Activated naive CD8-positive, alpha-beta T cell treated with anti-CD3 and anti-CD28 coated beads, Interleukin-2, amount 50 U/mL, for 16 hours (primary cell): ENCODE data around the gene CCND1.

Experiments used
- DNase-seq: peaks from one replicate; pipeline ENCODE4 v3.0.0-alpha.2; 2020; ENCODE audit warnings: low read depth, low spot score

Gene CCND1

DNA sequence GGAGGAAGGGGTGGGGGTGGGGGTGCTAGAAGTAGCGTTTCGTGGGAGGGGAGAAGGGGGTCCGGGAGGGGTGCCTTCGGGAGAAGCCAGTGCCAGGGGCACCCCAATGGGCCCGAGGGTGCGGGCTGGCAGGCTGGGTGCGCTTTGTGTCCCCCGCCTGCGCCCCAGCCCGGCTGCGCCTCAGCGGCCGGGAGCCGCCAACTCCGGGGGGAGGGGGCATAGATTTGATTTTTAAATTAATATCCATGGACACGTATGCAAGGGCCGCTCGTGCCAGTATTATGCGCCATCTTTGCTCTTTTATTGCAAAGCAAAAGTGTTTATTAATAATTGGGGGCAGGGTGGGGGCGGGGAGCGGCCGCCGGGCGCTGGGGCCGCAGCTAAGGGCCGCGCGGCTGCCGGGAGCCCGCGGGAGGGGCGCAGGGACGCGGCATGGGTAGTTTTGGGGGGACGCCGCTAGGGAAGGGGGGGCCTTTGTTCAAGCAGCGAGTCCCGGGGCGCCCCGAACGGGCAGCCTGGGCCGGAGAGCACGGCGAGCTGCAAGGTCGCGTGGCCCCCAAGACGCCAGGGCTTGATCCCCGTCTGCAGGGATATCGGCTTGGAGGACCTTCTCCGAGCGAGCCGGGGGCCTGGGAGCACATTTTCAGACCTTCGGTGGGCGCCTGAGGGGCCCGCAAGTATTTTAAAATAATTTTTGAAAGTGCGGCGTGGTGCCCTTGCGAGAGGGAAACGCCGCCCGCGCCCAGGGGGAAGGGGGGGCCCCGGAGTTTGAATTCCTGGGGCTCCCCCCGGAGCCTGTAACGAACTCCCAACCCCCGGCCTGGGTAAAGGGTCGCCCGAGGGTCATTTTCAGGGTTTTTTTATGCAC lies 959 bp downstream of the CCND1 start:
- no peak for DNase-seq

DNA sequence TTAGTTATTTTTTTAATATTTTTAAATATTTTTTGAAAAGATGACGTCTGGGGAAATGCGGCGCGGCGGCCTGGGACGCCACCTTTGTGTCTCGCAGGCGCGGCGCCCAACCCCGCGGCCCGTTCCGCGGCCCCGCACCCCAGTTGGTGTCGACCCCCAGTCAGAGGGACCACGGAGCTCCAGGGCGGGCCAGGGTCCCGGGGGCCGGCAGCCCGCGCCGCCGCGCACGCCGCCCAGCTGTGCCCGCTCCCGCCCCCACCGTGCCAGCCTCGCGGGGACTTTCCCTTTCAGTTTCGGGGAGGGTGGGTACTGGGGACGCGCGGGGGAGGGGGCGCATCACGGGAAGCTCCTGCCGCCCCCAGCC lies 1.6 kb downstream of the CCND1 start:
- DNase-seq: peak; percentile 30

DNA sequence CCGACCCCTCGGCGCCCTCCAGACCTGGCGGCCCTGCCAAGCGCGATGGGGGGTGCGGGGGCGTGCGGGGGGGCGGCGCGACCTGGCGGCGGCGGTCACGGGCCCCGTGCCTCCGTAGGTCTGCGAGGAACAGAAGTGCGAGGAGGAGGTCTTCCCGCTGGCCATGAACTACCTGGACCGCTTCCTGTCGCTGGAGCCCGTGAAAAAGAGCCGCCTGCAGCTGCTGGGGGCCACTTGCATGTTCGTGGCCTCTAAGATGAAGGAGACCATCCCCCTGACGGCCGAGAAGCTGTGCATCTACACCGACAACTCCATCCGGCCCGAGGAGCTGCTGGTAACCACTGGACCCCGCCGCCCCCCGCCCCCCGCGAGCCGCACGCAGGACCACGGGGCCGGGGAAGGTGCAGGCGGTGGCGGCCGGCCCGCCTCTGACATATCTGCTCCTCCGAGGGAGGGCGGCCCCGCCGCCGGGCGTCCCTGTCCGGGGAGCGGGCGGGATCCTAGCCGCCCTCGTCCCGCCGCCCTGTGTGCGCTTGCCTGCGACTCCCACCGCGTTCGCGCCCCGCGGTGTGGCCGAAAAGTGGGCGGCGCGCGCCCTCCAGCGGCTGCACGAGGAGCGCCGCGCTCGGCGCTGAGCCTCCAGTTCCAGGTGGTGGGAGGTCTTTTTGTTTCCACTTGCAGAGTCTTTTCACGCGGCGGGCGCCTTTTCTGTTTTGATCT lies 2.1 kb downstream of the CCND1 start:
- DNase-seq: peak; percentile 49

DNA sequence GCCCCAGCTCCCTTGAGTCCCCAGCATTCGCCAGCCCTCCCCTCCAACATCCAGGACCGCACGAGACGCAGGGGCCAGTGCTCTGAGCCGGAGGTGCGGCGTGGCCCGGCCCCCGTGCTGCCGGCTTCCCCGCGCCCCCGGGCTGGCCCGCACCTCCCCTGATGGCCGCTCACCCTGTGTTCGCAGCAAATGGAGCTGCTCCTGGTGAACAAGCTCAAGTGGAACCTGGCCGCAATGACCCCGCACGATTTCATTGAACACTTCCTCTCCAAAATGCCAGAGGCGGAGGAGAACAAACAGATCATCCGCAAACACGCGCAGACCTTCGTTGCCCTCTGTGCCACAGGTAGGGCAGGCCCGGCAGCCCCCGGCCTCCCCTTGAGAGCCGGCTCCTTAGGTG lies 2.7 kb downstream of the CCND1 start:
- DNase-seq: no peak

DNA sequence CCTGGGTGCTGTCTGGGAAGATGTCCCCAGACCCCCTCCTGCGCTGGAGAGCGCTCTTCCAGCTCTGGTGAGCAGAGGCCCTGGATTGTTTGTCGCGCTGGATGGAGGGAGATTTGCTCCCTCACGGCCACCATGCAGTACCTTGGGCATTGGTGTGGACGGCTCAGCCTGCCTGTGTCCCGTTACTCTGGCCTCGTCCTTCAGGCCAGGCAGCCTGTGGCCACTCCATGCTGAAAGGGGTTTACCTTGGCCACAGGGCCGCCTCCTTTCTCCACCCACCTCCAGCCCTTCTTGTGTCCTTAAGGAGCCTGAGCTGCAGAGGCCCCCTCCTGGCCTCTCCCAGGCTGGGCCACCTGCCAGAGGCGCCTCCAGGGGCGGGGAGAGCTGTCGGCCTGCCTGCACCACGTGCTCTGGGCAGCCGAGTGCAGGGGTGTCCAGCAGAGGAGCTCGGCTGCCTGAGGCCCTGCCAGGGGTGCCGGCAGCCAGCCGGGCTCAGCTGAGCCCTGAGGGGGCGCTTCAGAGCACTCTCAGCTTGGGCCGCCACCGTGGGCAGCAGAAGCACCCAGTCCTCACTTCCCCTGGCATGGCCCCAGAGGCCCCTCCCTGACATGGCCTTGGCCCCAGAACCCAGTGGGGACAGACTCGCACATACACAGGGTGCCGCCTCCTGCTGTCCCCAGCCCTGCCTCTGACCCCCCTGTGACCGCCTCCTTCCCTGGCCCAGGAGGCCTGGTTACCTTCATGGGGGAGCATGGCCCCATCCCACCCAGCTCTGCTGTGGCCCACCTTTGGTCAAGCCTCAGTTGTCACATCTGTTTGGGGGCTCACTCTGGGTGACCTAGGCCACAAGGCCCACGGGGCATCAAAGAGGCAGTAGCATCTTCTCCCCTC lies 3.4 kb downstream of the CCND1 start:
- DNase-seq: no peak

DNA sequence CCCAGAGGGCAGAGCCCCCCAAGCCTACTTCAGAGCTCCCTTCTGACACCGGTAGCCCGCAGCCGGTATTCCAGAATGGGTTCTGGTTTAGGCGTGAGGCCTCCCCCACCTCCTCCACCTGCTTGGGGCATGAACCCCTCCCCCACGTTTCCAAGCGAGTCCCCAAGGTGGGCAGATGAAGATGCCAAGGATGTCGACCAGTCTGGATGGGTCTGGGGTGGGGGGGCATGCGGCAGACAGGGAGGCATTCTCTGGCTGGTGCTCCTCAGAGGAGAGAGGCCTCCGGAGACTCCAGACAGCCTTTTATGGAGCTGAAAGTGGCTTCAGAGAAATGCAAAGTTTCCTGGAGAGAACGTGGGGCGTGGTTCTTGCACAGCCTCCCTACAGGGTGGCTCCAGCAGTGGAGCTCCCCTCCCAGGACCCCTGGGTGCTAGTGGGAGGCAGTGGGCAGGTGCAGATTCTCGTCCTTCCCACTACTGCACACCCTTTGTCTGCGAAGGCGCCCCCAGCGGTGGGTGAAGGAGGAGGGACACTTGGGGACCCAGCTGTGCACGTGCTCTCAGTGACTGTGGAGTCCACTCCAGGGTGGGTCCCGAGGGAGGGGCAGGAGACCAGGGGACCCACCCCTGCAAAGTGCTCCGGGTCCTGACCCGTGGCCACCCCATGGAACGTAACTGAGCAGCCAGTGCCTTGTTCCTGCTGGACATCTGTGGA lies 4.2 kb downstream of the CCND1 start:
- DNase-seq: no peak

DNA sequence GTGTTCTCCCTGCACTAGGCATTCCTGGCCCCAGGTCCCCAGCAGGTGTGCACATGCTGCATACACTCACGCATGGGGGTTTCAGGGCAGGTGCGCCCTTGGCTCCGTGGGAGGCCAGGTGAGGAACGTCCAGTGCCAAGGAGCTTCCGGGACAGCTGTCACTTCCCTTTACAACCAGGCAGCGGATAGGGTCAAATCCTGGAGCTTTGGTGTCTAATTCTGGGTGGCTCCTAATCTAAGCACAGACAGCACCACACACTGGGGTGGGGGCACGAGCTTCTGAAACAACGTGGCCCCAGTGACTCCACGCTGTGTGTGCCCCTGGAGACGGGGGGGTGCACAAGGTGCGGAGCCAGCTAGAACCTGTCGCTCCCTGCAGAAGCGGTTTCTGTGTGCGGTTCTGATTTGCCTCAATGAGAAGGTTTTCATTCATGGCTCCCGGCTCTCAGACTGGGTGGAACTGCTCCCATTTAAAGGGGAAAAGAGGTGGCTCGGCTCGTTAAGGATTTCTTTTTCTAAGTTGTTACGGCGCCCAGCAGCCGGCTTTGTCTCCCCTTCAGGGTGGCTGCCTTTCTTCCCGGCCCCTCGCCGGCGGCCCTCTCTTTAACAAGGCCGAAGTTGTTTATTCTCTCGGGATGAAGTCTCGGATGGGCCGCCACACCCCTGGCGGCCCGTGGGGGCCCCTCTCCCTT lies 5.0 kb downstream of the CCND1 start:
- DNase-seq: no peak

DNA sequence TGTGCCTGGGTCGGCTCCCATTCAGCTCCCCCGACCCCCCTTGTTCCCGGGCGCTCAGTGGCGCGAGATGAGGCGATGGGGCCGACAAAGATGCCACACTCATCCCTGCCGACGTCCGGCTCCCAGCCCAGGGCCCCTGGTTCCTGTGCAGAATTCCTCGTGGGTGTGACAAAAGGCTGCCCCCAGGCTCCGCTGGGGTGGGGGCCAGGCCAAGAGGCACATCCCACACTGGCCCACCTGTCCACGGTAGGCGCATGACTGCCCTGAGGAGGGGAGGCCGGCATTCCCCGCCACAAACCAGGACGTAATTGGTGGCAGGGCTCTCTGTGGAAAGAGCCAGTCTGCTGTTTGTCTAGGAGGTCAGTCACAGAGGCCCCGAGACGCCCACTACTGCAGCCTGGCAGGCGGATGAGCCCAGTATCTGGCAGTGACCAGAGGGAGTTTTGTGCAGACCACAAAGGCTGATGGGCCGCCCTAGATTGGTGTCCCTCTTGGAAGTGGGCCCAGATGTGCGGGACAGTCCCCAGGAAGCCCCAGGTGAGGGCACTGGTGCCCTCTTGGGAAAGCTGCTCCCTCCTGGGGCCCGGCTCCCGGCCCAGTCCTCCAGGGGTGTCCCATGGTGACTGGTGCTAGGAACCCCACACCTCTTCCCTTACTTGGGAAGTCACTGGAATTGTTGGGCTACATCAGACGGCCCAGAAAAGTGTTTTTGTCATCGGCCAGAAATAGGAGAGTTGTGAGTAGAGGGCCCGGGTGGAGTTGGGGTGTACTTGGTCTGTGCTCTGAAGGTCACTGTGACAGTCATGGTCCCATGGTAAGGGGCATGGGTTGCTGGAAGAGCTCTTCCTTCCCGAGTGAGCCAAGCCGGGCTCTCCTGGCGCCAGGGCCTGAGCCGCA lies 5.8 kb downstream of the CCND1 start:
- DNase-seq: no peak

DNA sequence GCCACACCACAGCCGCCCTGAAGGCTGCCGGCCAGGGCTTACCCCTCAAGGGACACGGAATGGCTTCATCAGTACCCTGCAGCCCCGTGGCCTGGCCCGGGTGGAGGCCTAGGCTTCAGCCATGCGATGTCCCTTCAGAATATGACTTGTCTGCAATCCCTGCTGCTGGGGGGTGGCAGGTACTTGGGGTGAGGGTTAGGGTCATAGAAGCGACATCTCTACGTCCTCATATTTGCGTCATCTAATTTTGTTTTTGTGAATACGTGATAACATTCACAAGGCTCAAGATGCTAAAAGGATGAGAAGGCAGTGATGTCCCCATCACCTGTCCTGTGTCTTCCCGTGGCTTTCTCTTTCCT lies 6.4 kb downstream of the CCND1 start:
- no peak for DNase-seq

DNA sequence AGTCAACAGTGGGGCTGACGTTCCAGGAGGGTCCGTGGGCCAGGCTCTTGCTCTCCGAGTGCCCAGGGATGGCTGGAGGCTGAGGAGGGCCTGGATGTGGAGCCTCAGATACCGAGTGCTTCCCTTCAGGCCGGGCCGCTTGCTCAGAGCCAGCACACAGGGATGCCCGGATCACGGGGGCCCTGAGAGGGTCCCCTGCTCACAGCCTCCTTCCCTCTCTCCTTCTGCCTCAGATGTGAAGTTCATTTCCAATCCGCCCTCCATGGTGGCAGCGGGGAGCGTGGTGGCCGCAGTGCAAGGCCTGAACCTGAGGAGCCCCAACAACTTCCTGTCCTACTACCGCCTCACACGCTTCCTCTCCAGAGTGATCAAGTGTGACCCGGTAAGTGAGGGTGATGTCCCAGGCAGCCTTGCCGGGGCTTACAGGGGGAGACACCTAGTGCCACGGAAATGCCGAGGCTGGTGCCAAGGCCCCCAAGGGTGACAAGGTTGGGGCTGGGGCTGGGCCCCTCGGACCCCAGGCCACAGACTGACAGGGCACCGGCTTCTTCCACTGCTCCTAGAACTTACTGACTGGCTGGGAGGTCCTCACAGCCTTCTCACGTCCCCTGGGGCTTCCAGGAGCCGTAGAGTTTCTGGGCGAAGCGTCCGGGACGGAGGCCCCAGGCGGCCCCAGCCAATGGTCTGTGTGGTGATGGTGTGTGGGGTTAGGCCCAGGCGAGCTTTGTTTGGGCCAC lies 7.0 kb downstream of the CCND1 start:
- no peak for DNase-seq

DNA sequence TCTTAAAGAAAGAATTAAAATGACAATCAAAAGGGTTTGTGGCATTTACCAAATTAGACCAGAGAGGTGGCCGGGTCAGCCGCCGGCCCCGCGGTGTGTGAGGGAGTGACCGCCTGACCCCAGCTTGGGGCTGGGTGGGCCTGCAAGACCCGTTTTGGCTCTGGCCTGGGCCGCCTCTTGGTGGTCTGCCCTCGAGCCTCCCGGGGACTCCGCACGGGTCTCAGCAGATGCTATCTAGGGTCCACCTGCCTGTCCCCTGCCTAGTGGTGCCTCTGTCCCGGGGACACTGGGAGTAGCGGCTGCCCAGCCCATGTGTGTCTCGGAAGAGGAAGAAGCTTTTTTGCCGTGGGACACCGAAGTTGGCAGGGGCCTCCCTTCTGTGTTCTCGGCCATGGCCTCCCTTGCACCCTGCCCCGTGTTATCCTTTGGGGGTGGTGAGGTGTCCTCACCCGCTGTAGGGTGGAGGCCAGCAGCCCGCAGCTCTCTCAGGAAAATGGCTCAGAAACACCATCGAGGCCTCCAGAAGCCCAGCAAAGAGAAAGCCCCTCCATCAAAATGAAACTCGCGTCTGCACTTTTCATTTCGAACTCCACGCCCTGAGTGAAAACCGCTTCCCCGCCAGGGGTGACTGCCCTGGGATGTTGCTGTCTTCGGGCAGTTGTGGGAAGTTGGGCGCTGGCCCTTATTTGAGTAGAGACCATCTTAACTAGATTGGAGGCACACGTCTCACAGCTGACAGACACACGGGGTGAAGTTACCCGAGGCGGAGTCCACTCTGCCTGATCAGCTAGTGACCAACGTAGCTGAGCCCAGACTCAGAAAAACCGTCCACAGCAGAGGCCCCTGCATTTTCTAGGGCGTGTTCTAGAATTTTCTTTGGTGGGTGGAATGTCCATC lies 8.0 kb downstream of the CCND1 start:
- no peak for DNase-seq

DNA sequence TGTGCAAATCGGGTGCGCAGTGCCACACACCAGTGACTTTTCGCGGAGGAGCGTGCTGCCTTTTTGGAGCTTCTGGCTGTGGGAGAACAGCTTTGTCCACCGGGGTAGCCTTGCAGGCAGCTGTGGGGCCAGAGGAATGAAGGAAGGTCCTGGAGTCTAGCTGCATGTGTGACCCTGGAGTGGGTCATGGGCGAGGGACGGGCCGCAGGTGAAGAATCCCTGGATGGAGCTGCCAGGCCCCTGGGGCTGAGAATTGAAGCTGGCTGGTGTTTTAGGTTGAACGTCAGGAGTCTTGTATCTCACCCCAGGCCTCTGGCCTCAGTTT lies 8.6 kb downstream of the CCND1 start:
- DNase-seq: no peak

DNA sequence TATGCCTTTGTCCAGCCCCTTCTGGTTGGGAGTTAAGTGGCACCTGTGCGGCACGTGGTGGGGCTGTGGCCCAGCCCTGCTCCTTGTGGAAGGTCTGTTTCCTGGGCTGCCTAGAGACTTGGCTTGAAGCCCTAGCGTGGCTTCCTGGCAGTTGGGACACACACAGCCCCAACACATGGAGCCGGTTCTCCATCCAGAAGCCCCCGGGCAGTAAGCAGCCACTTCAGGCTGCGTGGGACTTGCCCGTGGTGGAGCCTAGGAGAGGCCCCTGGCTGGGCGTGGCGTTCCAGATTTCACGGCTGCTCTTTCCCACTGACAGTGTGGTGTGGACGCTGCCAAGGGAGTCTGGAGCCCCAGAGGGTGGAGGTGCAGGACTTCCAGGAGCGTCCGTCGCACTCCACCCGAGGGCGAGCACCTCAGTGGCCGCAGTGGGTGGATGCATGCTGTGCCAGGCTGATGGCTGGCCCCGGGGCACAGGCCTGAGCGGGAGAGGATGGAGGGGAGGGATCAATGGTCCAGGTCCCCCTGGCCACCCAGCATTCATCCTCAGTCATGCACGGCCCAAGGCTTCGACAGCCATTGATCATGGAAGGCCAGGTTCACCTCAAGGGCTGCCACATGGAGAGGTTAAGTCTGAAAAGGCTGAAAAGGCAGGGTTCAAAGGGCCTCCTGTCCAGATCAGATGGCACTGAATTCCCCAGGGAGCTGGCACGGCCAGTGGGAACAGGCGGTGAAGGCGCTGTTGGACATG lies 9.3 kb downstream of the CCND1 start:
- no peak for DNase-seq

DNA sequence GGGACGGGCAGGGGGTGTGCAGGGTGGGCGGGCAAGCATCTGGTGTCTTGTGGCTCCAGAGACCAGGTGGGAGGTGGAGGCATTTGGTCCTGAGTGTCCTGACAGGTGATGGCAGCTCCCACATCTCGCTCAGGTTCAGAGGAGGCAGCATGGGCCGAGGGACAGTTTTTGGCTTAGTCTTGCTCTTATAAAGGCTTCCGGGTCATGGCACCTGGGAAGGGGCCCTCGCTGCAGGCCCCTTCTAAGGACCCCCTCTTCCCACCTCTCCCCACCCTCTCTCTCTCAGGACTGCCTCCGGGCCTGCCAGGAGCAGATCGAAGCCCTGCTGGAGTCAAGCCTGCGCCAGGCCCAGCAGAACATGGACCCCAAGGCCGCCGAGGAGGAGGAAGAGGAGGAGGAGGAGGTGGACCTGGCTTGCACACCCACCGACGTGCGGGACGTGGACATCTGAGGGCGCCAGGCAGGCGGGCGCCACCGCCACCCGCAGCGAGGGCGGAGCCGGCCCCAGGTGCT lies 9.9 kb downstream of the CCND1 start:
- no peak for DNase-seq

DNA sequence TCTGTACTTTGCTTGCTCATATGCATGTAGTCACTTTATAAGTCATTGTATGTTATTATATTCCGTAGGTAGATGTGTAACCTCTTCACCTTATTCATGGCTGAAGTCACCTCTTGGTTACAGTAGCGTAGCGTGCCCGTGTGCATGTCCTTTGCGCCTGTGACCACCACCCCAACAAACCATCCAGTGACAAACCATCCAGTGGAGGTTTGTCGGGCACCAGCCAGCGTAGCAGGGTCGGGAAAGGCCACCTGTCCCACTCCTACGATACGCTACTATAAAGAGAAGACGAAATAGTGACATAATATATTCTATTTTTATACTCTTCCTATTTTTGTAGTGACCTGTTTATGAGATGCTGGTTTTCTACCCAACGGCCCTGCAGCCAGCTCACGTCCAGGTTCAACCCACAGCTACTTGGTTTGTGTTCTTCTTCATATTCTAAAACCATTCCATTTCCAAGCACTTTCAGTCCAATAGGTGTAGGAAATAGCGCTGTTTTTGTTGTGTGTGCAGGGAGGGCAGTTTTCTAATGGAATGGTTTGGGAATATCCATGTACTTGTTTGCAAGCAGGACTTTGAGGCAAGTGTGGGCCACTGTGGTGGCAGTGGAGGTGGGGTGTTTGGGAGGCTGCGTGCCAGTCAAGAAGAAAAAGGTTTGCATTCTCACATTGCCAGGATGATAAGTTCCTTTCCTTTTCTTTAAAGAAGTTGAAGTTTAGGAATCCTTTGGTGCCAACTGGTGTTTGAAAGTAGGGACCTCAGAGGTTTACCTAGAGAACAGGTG lies 11.1 kb downstream of the CCND1 start:
- DNase-seq: no peak

DNA sequence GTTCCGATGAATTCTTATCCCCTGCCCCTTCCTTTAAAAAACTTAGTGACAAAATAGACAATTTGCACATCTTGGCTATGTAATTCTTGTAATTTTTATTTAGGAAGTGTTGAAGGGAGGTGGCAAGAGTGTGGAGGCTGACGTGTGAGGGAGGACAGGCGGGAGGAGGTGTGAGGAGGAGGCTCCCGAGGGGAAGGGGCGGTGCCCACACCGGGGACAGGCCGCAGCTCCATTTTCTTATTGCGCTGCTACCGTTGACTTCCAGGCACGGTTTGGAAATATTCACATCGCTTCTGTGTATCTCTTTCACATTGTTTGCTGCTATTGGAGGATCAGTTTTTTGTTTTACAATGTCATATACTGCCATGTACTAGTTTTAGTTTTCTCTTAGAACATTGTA lies 12.0 kb downstream of the CCND1 start:
- no peak for DNase-seq
